Skeletal muscle satellite cell (primary cell): ENCODE measurements around the gene SLC35F5. TPM values are rescaled to one million over a fixed set of nuclear protein-coding genes. Genes with fewer than 3 reads are reported as not detected.

Experiments used
- small RNA-seq: library from RNA; depleted of rRNA; stranded (forward); fragments of <200 nt; gene quantifications from one replicate; pipeline ENCODE3, GENCODE V24; 2012

Gene SLC35F5

Small RNAs within 50 kb of the gene (small RNA-seq; reads per million reads assigned to genes)
- gene MIR4782 (not detected), gene RNU6-744P (not detected)
